ENCODE data around the gene MTMR3.
A peak's percentile ranks its signal among the peaks of the same experiment; 100 is the strongest.

Gene MTMR3

GRCh38 chr22:29867260-29867659 is 15.7 kb upstream of the MTMR3 start:
- no peak overlapping the region for H3K27ac ChIP-seq
- DNase-seq (ENCODE audit: low read depth, low spot score) = no peak

DNA sequence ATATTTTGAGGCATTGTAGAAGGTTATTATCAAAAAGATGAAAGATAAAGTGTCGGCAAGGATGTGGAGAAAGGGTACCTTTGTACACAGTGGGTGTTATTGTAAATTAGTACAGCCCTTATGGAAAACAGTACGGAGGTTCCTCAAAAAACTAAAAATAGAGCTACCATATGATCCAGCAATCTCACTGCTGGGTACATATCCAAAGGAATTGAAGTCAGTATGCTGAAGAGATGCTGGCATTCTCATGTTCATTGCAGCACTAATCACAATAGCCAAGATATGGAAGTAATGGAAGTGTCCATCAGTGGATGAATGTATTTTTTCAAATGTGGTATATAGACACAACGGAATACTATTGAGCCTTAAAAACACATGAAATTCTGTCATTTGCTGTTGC is 15.1 kb upstream of the MTMR3 start:
- no peak for DNase-seq (ENCODE audit: low read depth, low spot score)
- no peak overlapping the region for H3K27ac ChIP-seq

DNA sequence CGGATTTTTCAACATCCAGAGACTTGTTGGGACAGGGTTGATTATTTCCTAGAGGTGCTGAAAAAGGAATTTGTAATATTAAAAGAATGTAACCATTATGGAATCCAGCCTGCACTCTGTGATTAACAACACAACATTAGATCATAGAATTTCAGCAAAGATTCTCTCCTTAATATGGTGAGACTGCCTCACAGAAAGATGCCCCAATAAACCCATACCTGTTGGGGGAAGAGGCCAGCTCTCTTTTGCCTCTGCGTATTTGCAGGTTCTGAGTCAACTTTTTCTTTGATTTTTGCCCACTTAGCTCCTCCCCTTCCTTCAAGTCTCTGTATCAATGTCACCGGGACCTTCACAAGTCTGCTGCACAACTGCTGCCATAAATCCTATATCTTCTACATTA is 12.4 kb upstream of the MTMR3 start:
- peak overlapping the region; percentile 61 for H3K27ac ChIP-seq

GRCh38 chr22:29871684-29872083 is 11.3 kb upstream of the MTMR3 start:
- H3K27ac ChIP-seq = no peak overlapping the region
- DNase-seq (ENCODE audit: low read depth, low spot score) = no peak

More for the DNA sequence above, 12.4 kb upstream of the MTMR3 start:
- peak; percentile 18 for DNase-seq (ENCODE audit: low read depth, low spot score)

DNA sequence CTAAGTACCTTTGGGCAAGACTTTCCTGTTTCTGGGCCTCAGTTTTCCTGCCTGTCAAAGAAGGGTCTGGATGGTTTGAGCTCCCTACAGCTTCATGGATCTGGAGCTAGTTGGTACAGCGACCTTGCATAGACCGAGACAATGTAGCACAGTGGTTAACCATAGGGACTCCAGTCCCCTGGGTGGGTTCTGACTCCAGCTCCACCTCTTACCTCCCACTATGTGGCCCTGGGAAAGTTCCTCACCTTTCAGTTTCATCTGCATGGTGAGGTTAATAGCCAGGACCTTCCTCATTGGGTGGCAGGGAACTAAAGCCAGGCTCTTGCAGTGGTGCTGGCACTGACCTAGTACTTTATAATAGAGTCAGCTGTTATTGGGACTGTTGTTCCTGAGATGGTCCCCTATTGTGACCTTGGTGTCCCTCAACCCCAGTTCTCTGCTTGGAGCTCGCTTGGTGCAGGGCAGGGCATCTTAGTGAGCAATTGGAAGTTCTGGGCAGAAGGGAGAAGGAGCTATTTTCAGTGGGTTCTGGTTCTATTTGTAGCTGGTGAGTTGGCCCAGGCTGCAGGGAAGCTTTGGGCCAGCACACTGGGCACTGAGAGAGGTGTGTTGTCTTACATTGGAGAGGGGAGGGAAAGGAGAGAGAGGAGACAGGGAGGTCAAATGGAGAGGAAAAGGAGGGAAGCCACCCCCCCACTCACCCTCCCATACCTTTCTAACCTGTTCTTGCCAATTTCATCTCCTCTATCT is 10.7 kb upstream of the MTMR3 start:
- no peak for DNase-seq (ENCODE audit: low read depth, low spot score)
- no peak overlapping the region for H3K27ac ChIP-seq

GRCh38 chr22:29872989-29873388 is 10.0 kb upstream of the MTMR3 start:
- DNase-seq (ENCODE audit: low read depth, low spot score) = no peak
- no peak overlapping the region for H3K27ac ChIP-seq

GRCh38 chr22:29873943-29874342 is 9.0 kb upstream of the MTMR3 start:
- H3K27ac ChIP-seq = no peak overlapping the region
- no peak for DNase-seq (ENCODE audit: low read depth, low spot score)

DNA sequence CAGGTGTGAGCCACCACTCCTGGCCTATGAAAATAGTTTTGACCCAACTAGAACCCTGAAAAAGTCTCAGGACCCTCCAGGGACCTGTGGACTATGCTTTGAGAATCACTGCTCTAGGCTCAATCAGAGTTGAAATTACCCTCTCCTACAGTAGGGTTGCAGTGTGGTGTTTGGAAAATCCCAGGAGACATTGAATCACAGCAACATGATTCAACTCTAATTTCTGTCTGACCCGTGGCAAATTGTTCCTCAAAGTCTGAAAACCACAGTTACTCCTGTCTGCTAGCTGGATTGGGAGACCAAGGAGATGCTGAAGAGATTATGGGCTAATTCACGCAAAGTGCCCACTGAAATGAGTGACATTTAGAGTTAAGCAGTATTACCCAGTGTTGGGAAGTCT is 5.4 kb upstream of the MTMR3 start:
- no peak for DNase-seq (ENCODE audit: low read depth, low spot score)
- H3K27ac ChIP-seq = no peak overlapping the region

GRCh38 chr22:29879753-29880152 is 3.2 kb upstream of the MTMR3 start:
- DNase-seq (ENCODE audit: low read depth, low spot score) = no peak

DNA sequence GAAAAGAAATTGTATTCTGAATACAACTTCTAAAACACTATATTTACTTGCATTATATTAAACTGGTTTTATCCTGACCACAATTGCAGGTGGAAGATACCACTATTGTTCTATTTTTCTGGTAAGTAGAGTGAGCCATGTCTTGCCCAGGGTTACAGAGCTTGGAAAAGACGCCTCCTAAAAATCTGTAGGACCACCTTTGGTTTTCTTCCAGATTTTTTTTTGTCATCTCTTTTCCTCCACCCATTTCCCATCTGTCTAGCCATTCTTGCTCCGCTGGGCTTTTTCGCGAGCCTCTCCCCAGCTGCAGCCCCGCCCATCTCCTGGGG is 294 bp upstream of the MTMR3 start:
- peak overlapping the region; percentile 75 for H3K27ac ChIP-seq
- DNase-seq (ENCODE audit: low read depth, low spot score) = no peak

More at GRCh38 chr22:29879753-29880152, 3.2 kb upstream of the MTMR3 start:
- no peak overlapping the region for H3K27ac ChIP-seq

- H3K27ac ChIP-seq = peak overlapping the region; percentile 75
- DNase-seq (ENCODE audit: low read depth, low spot score) = no peak
Measured at GRCh38 chr22:29883775-29884097, 762 bp downstream of the MTMR3 start.

GRCh38 chr22:29885610-29886009 is 2.6 kb downstream of the MTMR3 start:
- DNase-seq (ENCODE audit: low read depth, low spot score) = no peak
- H3K27ac ChIP-seq = no peak overlapping the region

- H3K27ac ChIP-seq = no peak overlapping the region
- DNase-seq (ENCODE audit: low read depth, low spot score) = no peak
Measured at GRCh38 chr22:29886596-29886995, 3.6 kb downstream of the MTMR3 start.

DNA sequence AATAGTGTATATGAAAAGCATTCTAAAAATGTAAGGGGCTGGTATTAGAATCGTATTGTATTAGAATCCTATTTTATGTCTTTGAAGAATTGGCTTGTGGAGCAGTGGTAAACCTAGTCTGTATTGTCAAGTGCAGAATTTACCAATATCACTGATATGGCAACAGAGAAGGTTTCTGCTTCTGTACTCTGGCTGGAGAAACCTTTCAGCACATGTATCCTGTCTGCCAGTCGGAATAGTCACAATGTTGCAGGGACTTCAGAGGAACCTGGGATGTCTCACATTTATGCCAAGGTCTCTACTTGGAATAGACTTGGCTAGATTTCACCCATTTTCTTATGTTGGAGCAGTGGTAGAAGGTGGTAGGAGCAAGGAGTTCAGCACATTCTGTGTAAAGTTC is 4.4 kb downstream of the MTMR3 start:
- no peak for DNase-seq (ENCODE audit: low read depth, low spot score)
- no peak overlapping the region for H3K27ac ChIP-seq

DNA sequence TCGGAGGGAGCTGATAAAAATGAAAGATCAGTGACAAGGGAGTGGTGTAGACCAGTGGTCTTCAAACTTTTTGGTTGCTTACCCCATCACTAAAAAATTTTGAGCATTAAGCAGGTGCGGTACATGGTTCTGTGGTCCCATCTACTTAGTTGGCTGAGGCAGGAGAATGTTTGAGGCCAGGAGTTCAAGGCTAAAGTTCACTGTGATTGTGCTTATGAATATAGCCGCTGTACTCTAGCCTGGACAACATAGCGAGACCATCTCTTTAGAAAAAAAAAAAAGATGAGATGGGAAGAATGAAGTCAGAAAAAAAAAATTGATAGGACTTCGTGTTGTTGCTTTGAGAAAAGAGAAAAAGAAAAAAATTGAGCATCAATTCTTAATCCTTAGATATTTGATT is 7.8 kb downstream of the MTMR3 start:
- DNase-seq (ENCODE audit: low read depth, low spot score) = no peak
- no peak overlapping the region for H3K27ac ChIP-seq

DNA sequence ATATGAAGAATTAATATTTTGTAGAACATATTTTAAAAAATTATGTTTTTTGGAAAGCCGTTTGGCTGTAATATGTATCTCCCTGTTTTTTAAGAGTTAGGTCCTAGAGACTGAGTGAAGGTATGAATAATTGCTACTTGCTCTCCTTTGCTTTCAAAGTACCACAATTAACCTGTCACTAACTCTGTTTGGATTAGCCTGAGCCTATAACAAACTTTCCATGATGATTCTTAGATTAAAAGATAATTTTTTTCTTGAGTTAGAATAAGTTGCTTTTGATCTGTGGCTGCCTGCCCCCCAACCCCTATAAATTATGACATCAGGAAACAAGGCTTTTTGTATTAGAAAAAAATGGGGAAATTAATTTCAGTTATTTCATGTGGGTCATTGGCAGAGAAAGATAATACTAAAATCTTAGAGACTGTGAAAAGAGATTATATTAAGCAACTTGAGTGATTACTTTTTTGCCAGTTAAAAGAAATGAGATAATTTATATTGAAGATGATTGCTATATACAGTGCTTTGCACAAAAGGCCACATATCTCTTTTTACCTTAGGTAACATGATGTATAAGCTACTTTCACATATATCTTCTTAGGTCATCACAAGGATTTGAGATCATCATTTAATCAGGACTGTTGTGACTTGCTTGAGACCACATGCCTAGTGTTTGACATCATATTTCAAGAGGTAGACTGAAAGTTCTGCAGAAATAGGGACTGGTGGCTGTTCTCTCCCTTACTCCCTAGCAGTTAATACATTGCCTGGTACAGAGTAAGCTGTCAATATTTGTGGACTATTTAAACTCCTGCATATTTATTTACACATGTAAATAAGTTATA is 9.6 kb downstream of the MTMR3 start:
- no peak overlapping the region for H3K27ac ChIP-seq

GRCh38 chr22:29901354-29901753 is 18.4 kb downstream of the MTMR3 start:
- H3K27ac ChIP-seq = no peak overlapping the region
- DNase-seq (ENCODE audit: low read depth, low spot score) = no peak

More for the DNA sequence above, 9.6 kb downstream of the MTMR3 start:
- no peak for DNase-seq (ENCODE audit: low read depth, low spot score)

GRCh38 chr22:29903371-29903770 is 20.4 kb downstream of the MTMR3 start:
- no peak overlapping the region for H3K27ac ChIP-seq
- no peak for DNase-seq (ENCODE audit: low read depth, low spot score)

GRCh38 chr22:29904020-29904419 is 21.0 kb downstream of the MTMR3 start:
- no peak overlapping the region for H3K27ac ChIP-seq
- DNase-seq (ENCODE audit: low read depth, low spot score) = no peak

GRCh38 chr22:29907753-29908515 is 25.0 kb downstream of the MTMR3 start:
- peak; percentile 74 for DNase-seq (ENCODE audit: low read depth, low spot score)
- H3K27ac ChIP-seq = peak overlapping the region; percentile 60

DNA sequence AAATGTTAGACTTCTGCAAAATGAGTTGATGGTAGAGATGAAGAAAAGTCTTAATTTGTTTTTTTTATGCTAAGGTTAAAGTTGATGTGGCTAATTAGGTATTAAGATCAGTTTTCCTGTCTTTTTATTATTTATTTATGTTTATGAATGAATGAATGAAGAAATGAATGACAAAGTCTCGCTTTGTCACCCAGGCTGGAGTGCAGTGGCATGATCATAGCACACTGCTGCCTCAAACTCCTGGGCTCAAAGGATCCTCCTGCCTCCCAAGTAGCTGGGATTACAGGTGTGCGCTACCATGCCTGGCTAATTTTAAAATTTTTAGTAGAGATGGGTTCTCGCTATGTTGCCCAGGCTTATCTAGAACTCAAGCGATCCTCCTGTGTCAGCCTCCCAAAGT is 29.2 kb downstream of the MTMR3 start:
- H3K27ac ChIP-seq = no peak overlapping the region
- DNase-seq (ENCODE audit: low read depth, low spot score) = no peak

Data from epithelial cell of prostate (primary cell).